H1 (cell line): ENCODE data around the gene GP1BB. TPM values are rescaled to one million over a fixed set of nuclear protein-coding genes. Genes with fewer than 3 reads are reported as not detected.

ENCODE experiments used
- CTCF ChIA-PET: fragments of 300-600 bp; sonication (Branson Sonifier 250); formaldehyde crosslinking; loops from one replicate; lab custom pipeline; 2021; ENCODE audit not compliant: partially characterized antibody; lab: Charles Lee
- POLR2A ChIA-PET: fragments of 300-600 bp; sonication (Branson Sonifier 250); formaldehyde crosslinking; loops from one replicate; lab custom pipeline; 2021; ENCODE audit warnings: inconsistent platforms; ENCODE audit not compliant: partially characterized antibody; lab: Charles Lee
- DNase-seq, 2 experiments: peaks; one replicate each; pipeline versions ENCODE4 v3.0.0 to v3.0.0-alpha.2; 2010 to 2022; ENCODE audit warnings: low spot score in 2 of 2, low read depth in 1 of 2, mixed read lengths in 1 of 2
- FAIRE-seq: peaks from 2 replicates; lab custom pipeline; 2011; peaks lifted over from hg19 to GRCh38; lab: Jason Lieb, UNC
- H2AFZ ChIP-seq: 2 replicates; pipeline ENCODE4 v1.8.1; 2012; ENCODE audit warnings: low read length, inconsistent platforms
- H2AK5ac ChIP-seq: 2 replicates; pipeline ENCODE4 v1.6.1; 2013; ENCODE audit warnings: low read depth, low read length
- H2BK120ac ChIP-seq: replicated peaks from 2 replicates; pipeline ENCODE3; 2013; ENCODE audit warnings: low read depth, low read length, inconsistent platforms
- H2BK12ac ChIP-seq: 2 replicates; pipeline ENCODE4 v1.6.1; 2013; ENCODE audit warnings: low read depth, low read length
- H2BK15ac ChIP-seq: 2 replicates; pipeline ENCODE4 v1.6.1; 2013; ENCODE audit warnings: low read length
- H2BK20ac ChIP-seq: 2 replicates; pipeline ENCODE4 v1.6.1; 2013; ENCODE audit warnings: low read length
- H2BK5ac ChIP-seq: 2 replicates; pipeline ENCODE4 v1.6.1; 2013; ENCODE audit warnings: low read depth, low read length
- H3K14ac ChIP-seq: 2 replicates; pipeline ENCODE4 v1.6.1; 2013; ENCODE audit warnings: inconsistent platforms; ENCODE audit not compliant: insufficient read length
- H3K18ac ChIP-seq: 2 replicates; pipeline ENCODE4 v1.6.1; 2013; ENCODE audit warnings: low read length; ENCODE audit errors: extremely low read depth
- H3K23ac ChIP-seq: 2 replicates; pipeline ENCODE4 v1.6.1; 2013; ENCODE audit warnings: inconsistent platforms; ENCODE audit not compliant: insufficient read length
- H3K23me2 ChIP-seq: 2 replicates; pipeline ENCODE4 v1.6.1; 2013; ENCODE audit warnings: low read depth, low read length
- H3K27ac ChIP-seq: 2 replicates; pipeline ENCODE4 v1.6.1; 2011; ENCODE audit warnings: low read depth, low read length, inconsistent platforms
- H3K27me3 ChIP-seq, 4 experiments: replicated peaks in 1 of 4; 1 replicate in 1 of 4; 2 replicates in 3 of 4; pipeline versions ENCODE4 v1.6.1 to v1.8.1; 2011 to 2013; ENCODE audit warnings: low read length in 3 of 4, mild to moderate bottlenecking in 3 of 4, inconsistent platforms in 2 of 4, mixed read lengths in 2 of 4, moderate library complexity in 1 of 4; ENCODE audit not compliant: control insufficient read depth in 3 of 4, insufficient read depth in 3 of 4; ENCODE audit errors: extremely low read depth in 1 of 4
- H3K36me3 ChIP-seq, 4 experiments: 2 replicates each; pipeline versions ENCODE4 v1.6.1 to v1.8.1; 2011 to 2013; ENCODE audit warnings: mild to moderate bottlenecking in 4 of 4, low read length in 3 of 4, moderate library complexity in 2 of 4, control low read depth in 1 of 4, inconsistent platforms in 1 of 4; ENCODE audit not compliant: insufficient read depth in 4 of 4, control insufficient read depth in 2 of 4
- H3K4ac ChIP-seq: replicated peaks from 2 replicates; pipeline ENCODE3; 2013; ENCODE audit warnings: low read length, low read depth, mixed read lengths, inconsistent platforms; ENCODE audit not compliant: insufficient read length
- H3K4me1 ChIP-seq, 4 experiments: replicated peaks in 1 of 4; 1 replicate in 1 of 4; 2 replicates in 3 of 4; pipeline versions ENCODE4 v1.6.1 to v1.8.1; 2011 to 2013; ENCODE audit warnings: low read length in 3 of 4, inconsistent platforms in 2 of 4, mixed read lengths in 1 of 4; ENCODE audit not compliant: insufficient read depth in 4 of 4, control insufficient read depth in 3 of 4
- H3K4me2 ChIP-seq, 2 experiments: 2 replicates each; pipeline versions ENCODE4 v1.6.1 to v1.8.1; 2011 to 2013; ENCODE audit warnings: low read depth in 2 of 2, low read length in 2 of 2, control low read depth in 1 of 2, inconsistent platforms in 1 of 2, mild to moderate bottlenecking in 1 of 2; ENCODE audit not compliant: insufficient read depth in 1 of 2
- H3K4me3 ChIP-seq, 4 experiments: fragments of 200-600, 300-600 bp in 1 of 4; sonication (generic), shearing (Covaris generic), sonication (Bioruptor Twin) in 1 of 4; 2 replicates each; pipeline versions ENCODE4 v1.5.1 to v1.8.1; 2011 to 2016; ENCODE audit warnings: low read length in 4 of 4, low read depth in 3 of 4, control low read depth in 2 of 4, inconsistent platforms in 2 of 4, mild to moderate bottlenecking in 2 of 4, mixed read lengths in 1 of 4, moderate library complexity in 1 of 4; ENCODE audit not compliant: insufficient read depth in 2 of 4; ENCODE audit errors: extremely low read depth in 1 of 4
- H3K56ac ChIP-seq: replicated peaks from 2 replicates; pipeline ENCODE3; 2013; ENCODE audit warnings: low read depth, mild to moderate bottlenecking, mixed read lengths, low read length, inconsistent platforms; ENCODE audit not compliant: insufficient read length
- H3K79me1 ChIP-seq: 2 replicates; pipeline ENCODE4 v1.6.1; 2013; ENCODE audit warnings: low read depth, low read length, control low read depth
- H3K79me2 ChIP-seq, 2 experiments: 2 replicates each; pipeline versions ENCODE4 v1.6.1 to v1.8.1; 2012 to 2013; ENCODE audit warnings: low read length in 2 of 2, mild to moderate bottlenecking in 2 of 2, inconsistent platforms in 1 of 2; ENCODE audit not compliant: insufficient read depth in 2 of 2, control insufficient read depth in 1 of 2
- H3K9ac ChIP-seq, 4 experiments: replicated peaks in 1 of 4; 1 replicate in 1 of 4; 2 replicates in 3 of 4; pipeline versions ENCODE4 v1.6.1 to v1.8.1; 2011 to 2013; ENCODE audit warnings: low read depth in 3 of 4, low read length in 3 of 4, control low read depth in 2 of 4, mild to moderate bottlenecking in 2 of 4, moderate library complexity in 2 of 4, inconsistent platforms in 1 of 4; ENCODE audit errors: extremely low read depth in 1 of 4
- H3K9me3 ChIP-seq, 2 experiments: 2 replicates each; pipeline versions ENCODE4 v1.6.1 to v1.8.1; 2012 to 2013; ENCODE audit warnings: mild to moderate bottlenecking in 2 of 2, moderate library complexity in 2 of 2, control low read depth in 1 of 2, inconsistent platforms in 1 of 2, low read depth in 1 of 2, low read length in 1 of 2, mixed read lengths in 1 of 2; ENCODE audit not compliant: insufficient read depth in 2 of 2
- H4K20me1 ChIP-seq, 2 experiments: replicated peaks in 1 of 2; 2 replicates each; pipeline versions ENCODE3 to v1.8.1; 2011 to 2013; ENCODE audit warnings: inconsistent platforms in 2 of 2, low read length in 2 of 2, mild to moderate bottlenecking in 1 of 2; ENCODE audit not compliant: insufficient read depth in 2 of 2, control insufficient read depth in 1 of 2
- H4K5ac ChIP-seq: 2 replicates; pipeline ENCODE4 v1.6.1; 2013; ENCODE audit warnings: low read length, low read depth, mixed read lengths, inconsistent platforms; ENCODE audit not compliant: insufficient read length
- H4K8ac ChIP-seq: 2 replicates; pipeline ENCODE4 v1.8.0; 2013; ENCODE audit warnings: mild to moderate bottlenecking, moderate library complexity, low read length, inconsistent platforms; ENCODE audit not compliant: insufficient read depth; ENCODE audit errors: extremely low read depth
- H4K91ac ChIP-seq: replicated peaks from 2 replicates; pipeline ENCODE3; 2013; ENCODE audit warnings: low read length, mixed read lengths, inconsistent platforms; ENCODE audit not compliant: insufficient read length
- WGBS, 2 experiments: shearing (Covaris generic) in 1 of 2; methylation state at CpG; one replicate each; pipeline versions ENCODE4 v1.1.6 to v1.1.7; 2013 to 2015; ENCODE audit warnings: low lambda C conversion rate in 2 of 2, mixed read lengths in 2 of 2, inconsistent platforms in 1 of 2, low coverage in 1 of 2, missing lambda C conversion rate in 1 of 2; ENCODE audit not compliant: insufficient replicate concordance in 2 of 2, insufficient coverage in 1 of 2, insufficient read length in 1 of 2; ENCODE audit errors: extremely low coverage in 1 of 2, missing lambda C conversion rate in 1 of 2; 5-methylcytosine and 5-hydroxymethylcytosine counted together
- polyA plus RNA-seq, 7 experiments: library from polyadenylated mRNA; depleted of rRNA in 3 of 7; stranded (reverse) in 5 of 7; unstranded in 2 of 7; fragments of >200 nt in 5 of 7; fragments of 200-250 nt in 2 of 7; gene quantifications; 1 replicate in 5 of 7; 2 replicates in 1 of 7; 4 replicates in 1 of 7; pipeline versions ENCODE4 v1.2.1 to v1.2.3, GENCODE V29; 2011 to 2013; ENCODE audit warnings: missing spikeins in 2 of 7, mixed read lengths in 2 of 7
- total RNA-seq: library from RNA; stranded (reverse); fragmentation: NEBNext Ultra II Directional; extraction: Animal tissue kit (Norgen Biotek cat#: 25700); gene quantifications from 2 replicates; pipeline ENCODE4 v1.2.1, GENCODE V29; 2021

GP1BB gene
- total and polyA plus RNA-seq, 2 of the 8 experiments (the other 6 are each of a cell fraction or from before 2014, with no cell fraction given), result 0.36 TPM; not detected in 1

GRCh38 chr22:19703869-19704268 is 19.5 kb upstream of the GP1BB start:
- H4K8ac ChIP-seq, result no peak overlapping the region
- no peak overlapping the region for H3K9ac ChIP-seq
- peaks cover 0 to 24% (median 14%) of the 10 kb centered on the region in 4 experiments; a peak in 6 of 7 replicates for H3K4me1 ChIP-seq
- H4K91ac ChIP-seq, result peak overlapping the region; percentile 25
- H3K36me3 ChIP-seq, result no peaks in the 10 kb centered on the region
- no peaks in the 10 kb centered on the region for H3K9me3 ChIP-seq
- H3K23me2 ChIP-seq, result no peaks in the 10 kb centered on the region
- POLR2A ChIA-PET, result interaction anchor here (1.6 kb wide), 1 partner anchor 8 kb away, joined by 3 read pairs; no protein-coding TSS in a partner anchor
- CTCF ChIA-PET, result interaction anchor here (2.1 to 7.5 kb wide), 7 partner anchors 8 to 59 kb away, joined by 8 to 76 read pairs (median 19); partner anchors contain the start of gene SEPTIN5
- peaks cover 0 to 8% (median 7%) of the 10 kb centered on the region in 4 experiments; a peak in 4 of 7 replicates for H3K27me3 ChIP-seq
- H3K79me2 ChIP-seq, result no peaks in the 10 kb centered on the region
- H2BK20ac ChIP-seq, result peak overlapping the region; percentile 10
- H2BK5ac ChIP-seq, result peak overlapping the region; percentile 90; the same call in 1 of the 2 replicates
- no peaks in the 10 kb centered on the region for H3K79me1 ChIP-seq
- 75% methylated on average over 9 of the region's 9 CpGs; no CpG with 5 or more reads in 1 of the 2 experiments for WGBS, 2 experiments
- H3K14ac ChIP-seq, result no peak overlapping the region
- no peak for FAIRE-seq
- H2AK5ac ChIP-seq, result 0 out of 2 replicates have a peak overlapping the region, but pooled peaks have one; percentile 91
- H3K23ac ChIP-seq, result no peak overlapping the region
- H3K18ac ChIP-seq, result peak overlapping the region; percentile 71; the same call in 1 of the 2 replicates
- no peak for DNase-seq
- no peaks in the 10 kb centered on the region for H4K20me1 ChIP-seq
- peak overlapping the region; percentile 99 for H2BK12ac ChIP-seq
- no peak overlapping the region for H3K4ac ChIP-seq
- H3K4me2 ChIP-seq, result no peak overlapping the region
- H2AFZ ChIP-seq, result no peak overlapping the region
- no peak overlapping the region for H4K5ac ChIP-seq
- H3K4me3 ChIP-seq, result no peak overlapping the region
- H3K27ac ChIP-seq, result no peak overlapping the region
- peak overlapping the region; percentile 8; the same call in 1 of the 2 replicates for H2BK15ac ChIP-seq
- H3K56ac ChIP-seq, result no peak overlapping the region
- no peak overlapping the region for H2BK120ac ChIP-seq
